GM18502 (cell line): ENCODE results near the gene ZNF200.
"Not testable (repeated sequence)": the region's sequence is repeated elsewhere in the genome, so short reads cannot be mapped to it uniquely, and the experiment has no call there.

Experiments
- ATAC-seq: cut with Tn5 transposase; IDR thresholded peaks from one replicate; pipeline ENCODE4 v1.9.1; 2021; ENCODE audit warnings: mild to moderate bottlenecking; ENCODE audit not compliant: unreplicated experiment, poor library complexity

Gene ZNF200, protein sequence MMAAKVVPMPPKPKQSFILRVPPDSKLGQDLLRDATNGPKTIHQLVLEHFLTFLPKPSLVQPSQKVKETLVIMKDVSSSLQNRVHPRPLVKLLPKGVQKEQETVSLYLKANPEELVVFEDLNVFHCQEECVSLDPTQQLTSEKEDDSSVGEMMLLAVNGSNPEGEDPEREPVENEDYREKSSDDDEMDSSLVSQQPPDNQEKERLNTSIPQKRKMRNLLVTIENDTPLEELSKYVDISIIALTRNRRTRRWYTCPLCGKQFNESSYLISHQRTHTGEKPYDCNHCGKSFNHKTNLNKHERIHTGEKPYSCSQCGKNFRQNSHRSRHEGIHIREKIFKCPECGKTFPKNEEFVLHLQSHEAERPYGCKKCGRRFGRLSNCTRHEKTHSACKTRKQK

DNA sequence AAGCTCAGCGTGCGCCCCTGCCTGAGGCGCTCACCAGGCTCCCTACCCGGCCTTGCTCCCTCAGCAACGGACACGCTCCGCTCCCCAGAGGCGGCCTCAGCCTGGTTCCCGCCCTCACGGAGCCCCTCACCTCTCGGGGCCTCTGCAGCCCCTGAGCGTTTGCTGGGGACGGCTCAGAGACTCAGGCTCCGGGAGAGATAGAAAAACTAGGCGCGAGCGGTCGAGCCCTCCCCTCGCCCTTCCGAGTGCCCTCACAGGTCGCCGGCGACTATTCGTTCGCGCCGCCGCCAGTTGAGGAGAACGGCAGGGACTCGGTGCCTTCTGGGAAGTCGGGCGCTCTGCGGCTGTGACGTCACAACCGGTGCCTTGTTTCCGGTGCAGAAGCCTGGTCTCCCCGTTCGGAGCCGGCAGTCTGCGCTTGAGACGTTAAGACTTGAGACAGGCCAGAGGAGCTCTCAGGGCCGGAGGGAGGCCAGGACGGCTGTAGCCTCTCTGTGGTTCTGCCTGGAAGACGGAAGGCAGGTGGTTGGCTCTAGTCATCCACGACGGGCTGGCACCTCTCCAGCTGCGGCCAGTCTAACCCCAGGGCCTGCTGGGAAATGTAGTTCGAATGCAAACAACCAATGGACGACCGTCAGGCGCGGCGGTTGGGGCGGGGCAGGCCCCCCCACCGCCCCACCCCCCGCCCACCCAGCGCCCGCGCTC lies at the start of gene ZNF200:
TSS of gene ZNF200 (minus strand) at position 302 of the 705 bp plus-strand sequence. CDS start 1,403 bp downstream, outside the sequence.
- ATAC-seq: peak; percentile 93

DNA sequence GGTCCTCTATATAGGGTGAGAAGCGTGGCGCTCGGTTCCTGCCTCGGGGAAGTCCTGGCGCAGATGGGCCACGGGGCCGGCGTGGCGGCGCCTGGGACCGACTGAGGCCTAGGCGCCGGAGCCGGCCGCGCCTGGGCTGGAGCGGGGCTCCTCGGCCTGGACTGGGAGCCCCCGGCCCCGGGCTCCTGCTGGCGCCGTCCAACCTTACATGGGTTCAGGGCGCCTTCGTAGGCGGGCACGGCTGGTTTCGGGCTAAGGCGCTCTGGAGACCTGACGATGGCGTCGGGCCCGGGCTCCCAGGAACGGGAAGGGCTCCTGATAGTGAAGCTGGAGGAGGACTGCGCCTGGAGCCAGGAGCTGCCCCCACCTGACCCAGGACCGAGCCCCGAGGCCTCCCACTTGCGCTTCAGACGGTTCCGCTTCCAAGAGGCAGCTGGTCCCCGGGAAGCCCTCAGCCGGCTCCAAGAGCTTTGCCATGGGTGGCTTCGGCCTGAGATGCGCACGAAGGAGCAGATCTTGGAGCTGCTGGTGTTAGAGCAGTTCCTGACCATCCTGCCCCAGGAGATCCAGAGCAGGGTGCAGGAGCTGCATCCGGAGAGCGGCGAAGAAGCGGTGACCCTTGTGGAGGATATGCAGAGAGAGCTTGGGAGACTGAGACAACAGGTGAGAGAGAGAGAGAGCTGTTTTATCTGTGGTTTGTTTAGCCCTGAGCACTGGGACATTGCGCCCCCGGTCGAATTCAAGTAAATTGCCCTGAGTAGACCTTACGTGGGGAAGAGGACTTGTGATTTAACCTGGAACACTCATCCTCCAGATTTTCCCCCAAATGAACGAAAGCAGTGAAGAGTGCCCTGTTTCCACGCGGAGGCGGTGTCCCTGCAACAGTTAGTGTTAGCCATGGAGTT lies 48.8 kb upstream of the ZNF200 start:
- ATAC-seq: no peak

DNA sequence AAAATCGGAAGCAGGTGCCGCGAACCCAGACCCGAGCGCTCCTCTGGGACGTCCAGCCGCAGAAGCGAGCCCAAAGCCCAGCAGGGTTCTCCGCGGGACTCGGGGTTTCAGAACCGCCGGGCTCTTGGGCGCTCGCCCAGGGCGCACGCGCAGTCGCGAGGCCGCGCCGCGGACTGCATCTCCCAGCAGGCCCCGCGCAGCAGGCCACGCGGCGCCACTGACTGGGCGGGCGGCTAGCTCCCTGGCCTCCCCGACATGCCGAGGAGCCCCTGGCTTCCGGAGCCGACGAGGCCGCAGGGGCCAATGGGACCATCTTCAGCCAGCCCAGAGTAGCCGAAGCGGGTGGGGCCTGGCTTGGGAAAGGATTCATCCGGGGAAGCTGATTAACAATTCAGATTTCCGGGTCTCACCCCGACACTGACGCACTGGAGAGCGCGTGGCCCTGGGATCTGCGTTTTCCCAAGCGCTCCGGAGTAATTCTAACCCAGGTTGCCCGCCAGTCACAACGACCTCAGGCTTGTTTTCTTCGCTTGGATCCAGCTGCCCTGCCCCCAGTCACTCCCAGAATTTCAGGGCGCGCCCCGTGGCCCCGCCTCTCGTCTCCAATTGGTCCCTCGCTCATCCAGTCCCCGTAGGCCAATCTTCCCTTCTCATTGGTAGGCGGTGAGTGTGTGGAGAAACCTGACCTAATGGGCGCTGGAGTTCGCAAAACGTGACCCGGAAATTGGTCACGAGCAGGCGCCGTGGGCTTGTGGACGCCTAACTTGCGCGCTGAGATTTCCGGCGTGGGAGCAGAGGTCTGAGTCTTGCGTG lies 48.0 kb upstream of the ZNF200 start, which contains the start of gene ZNF263:
TSS of gene ZNF263 (plus strand) at position 762 of the 813 bp plus-strand sequence. CDS start 328 bp downstream, outside the sequence.
- peak; percentile 83 for ATAC-seq

DNA sequence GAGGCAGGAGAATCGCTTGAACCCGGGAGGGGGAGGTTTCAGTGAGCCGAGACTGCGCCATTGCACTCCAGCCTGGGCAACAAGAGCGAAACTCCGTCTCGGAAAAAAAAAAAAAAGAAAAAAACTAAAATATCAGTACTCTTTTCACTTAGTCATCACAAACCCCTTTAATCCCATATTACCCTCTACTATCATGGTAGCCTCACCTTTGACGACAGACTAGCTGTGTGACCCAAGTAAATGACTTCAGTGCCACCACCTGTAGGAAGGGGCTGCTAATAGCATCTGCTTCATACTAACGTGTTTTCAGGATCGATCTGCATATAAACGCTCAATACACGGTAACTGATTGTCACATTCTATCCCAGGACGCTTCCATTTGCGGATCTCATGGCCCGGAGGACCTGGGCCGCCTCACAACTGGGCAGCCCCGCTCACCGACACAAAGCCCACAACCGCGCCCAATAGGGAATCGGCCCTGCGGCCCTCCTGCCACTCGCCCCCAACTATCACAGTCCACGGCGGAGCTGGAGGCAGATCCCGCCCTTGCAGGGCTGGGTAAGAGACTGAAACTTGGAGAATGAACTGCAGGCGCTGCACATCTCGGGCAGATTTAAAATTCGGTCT lies 47.3 kb upstream of the ZNF200 start:
- ATAC-seq: peak; percentile 36

DNA sequence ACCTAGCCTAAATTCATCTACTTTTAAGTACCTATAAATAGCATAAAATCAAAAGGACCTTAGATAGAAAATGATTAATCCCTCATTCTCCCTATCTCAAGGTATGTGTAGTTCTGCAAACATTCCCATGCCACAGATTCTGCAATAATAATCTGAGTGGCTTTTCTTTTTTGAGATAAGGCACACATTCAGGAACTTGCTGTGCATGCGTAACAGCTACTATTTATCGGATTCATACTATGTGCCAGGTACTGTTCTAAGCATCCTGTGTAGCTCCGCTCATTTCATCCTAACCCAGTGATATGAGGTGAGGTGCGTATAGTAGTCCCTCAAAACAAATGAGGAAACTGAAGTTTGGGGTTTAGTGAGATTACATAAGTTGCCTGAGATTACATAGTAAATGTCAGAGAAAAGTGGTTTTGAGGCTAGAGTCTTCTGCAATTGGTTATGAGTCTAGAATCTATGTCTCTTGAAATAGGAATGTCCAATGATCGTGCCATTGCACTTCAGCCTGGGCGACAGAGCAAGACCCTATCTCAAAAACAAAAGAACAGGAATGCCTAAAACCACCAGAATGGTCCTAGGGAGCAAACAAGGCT lies 46.4 kb upstream of the ZNF200 start:
- ATAC-seq: no peak

DNA sequence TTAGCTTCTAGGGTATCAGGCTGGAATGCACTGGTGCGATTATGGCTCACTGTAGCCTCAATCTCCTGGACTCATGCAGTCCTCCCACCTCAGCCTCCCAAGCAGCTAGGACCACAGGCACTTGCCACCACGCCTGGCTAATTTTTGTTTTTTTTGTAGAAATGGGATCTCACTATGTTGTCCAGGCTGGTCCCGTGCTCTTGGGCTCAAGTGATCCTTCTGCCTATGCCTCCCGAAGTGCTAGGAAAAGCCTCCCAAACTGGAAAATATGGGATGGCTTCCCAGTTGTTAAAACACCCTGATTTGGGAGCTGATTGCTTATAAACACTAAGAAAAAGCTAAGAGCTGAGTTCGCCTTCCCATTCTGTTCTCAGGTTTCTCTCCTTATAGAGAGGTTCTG lies 41.7 kb upstream of the ZNF200 start:
- no peak for ATAC-seq

DNA sequence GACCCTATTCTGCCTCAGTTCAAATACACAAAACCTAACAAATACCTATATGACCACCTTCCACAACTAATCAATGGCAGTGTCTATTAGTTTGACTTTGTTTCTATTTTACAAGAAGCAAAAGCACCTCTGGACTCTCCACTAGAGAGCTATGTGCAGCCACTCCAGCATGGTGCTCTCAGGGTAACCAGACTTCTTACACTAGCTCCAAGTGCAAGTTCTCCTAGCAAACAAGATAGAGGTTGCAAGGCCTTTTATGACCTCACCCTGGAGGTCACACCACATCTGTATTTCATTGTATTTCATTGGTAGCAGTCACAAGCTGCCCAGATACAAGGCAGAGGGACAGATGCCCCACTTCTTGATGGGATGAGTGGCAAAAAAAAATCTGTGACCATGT lies 40.0 kb upstream of the ZNF200 start:
- ATAC-seq: no peak

DNA sequence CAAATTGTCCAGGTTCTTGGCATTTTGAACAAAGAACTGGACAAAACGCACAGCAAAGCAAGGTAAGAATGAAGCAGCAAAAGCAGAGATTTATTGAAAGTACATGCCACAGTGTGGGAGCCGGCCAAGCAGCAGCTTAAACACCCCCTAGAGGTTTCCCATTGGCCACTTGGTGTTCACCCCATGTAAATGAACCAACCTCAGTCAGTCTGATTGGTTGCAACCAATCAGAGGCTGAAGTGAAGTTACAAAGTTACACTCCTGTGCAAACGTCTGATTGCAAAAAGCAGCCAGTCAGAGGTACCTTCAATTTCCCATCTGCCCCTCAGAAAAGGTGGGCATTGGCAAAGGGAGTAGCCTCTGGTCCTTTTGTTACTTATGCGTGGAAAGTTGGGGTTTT lies 39.5 kb upstream of the ZNF200 start:
- no peak for ATAC-seq

DNA sequence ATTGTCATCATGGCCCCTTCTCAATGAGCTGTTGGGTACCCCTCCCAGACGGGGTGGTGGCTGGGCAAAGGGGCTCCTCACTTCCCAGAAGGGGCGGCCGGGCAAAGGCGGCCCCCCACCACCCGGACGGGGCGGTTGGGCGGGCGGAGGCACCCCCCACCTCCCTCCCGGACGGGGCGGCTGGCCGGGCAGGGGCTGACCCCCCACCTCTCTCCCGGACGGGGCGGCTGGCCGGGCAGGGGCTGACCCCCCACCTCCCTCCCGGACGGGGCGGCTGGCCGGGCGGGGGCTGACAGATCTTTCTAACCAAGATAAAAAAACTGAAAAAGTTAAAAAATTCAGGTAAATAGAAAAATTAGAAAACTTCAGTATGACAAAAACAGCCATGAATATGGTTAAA lies 36.3 kb upstream of the ZNF200 start:
- not testable (repeated sequence) for ATAC-seq

DNA sequence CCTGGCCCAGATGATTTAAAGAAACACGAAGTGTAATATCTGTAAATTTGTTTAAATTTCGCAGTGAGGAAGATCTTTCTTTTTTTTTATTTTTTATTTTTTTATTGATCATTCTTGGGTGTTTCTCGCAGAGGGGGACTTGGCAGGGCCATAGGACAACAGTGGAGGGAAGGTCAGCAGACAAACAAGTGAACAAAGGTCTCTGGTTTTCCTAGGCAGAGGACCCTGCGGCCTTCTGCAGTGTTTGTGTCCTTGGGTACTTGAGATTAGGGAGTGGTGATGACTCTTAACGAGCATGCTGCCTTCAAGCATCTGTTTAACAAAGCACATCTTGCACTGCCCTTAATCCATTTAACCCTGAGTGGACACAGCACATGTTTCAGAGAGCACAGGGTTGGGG lies 35.8 kb upstream of the ZNF200 start:
- ATAC-seq: not testable (repeated sequence)

DNA sequence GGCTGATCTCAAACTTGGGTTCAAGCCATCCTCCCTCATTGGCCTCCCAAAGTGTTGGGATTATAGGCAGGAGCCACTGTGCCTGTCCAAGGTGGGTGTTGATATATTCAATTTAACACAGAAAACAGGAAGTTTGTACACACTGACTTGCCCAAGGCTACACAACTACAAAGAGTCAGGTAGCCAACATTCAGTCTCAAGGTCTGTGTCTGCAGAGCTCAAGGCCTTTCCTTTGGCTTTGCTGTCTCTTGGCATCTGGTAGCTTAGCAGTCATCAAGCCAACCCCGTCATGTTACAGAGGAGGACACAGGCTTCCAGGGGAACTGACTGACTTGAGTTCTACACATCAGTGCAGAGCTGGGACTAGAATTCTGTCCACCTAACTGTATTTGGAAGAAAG lies 33.3 kb upstream of the ZNF200 start:
- ATAC-seq: no peak

DNA sequence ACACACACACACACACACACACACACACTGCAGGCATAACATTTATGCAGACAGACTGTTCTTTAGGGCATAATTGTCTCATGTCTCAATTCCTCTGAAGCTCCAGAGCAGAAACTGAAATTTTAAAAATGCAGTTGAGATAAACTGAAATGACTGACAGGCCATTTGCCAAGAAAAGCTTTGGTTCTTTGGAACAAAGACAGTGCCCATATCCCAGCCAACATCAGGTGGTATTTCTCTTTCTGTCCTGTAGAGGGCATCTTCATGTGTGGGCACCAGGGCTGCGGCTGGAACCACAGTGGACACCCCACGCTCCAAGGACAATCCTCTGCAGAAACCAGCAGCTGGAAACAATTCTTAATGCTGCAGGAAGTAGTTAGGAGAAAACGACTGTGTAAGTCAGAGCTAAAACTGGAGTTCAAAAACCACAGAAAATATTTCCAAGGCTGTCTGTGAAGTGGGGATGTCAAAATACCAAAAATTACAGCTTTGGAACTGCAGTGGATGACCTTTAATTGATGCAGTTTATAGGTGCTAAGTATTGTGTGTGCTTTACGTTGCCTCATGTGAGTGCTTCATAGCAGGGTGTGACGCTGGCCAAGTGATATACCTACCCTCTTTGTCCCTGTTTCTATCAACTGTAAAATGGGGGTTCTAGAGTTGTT lies 32.0 kb upstream of the ZNF200 start:
- ATAC-seq: no peak

DNA sequence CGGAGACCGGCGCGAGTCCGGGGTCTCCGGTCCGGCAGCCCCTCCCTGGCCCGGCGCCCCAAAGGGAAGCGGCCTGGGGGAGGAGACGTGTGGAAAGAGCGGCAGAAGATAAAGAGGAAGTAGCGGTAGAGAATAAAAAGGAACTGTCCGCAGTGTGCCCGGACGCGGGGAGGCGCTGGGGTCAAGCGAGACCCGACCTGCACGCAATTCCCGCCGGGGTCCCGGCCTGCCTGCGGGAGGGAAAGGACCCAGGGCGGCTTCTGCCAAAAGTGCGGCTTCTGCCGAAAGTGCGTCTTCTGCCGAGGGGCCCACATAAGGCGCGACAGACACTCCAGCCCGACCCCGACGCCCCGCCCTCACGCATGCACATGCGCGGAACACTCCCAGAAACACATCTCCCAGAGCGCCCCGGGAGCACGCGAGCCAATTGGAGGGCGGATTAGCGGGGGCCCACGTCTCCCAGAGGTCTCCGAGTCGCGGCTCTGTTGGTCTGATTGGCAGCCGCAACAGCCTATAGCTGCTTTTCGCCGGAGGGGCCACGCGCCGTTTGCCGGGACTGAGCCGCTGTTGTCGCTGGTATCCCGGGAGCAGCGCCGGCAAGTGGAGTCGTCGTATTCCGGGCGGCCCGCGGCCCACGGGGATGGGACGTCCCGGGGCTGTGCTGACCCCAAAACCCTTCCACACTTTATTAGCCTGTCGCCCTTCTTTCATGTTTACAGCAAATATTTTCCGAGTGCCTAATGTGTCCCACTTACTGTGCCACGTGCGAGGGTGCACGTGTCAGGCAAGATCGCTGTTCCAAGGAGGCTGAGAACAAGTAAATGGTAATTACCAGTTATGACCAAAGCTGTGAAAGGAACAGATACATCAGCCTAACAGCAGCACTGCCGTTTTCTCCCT lies 29.4 kb upstream of the ZNF200 start:
- peak; percentile 82 for ATAC-seq

DNA sequence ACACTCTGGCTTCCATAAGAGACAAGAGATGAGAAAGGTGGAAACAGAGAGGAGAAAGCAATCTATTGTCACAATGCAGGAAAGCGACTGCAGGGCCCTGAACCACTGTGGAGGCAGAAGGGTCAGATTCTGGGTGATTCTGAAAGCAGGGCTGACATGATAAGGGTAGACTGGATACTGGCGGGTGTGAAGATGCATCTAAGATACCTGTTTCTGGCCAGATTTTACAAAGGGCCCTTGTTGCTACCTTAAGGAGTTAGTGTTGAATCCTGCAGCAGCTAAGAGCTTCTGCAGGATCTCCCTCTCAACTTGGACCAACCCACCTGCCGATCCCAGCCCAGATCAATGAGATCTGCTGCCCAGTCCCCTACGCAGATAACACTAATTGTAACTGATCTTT lies 27.6 kb upstream of the ZNF200 start:
- ATAC-seq: no peak

DNA sequence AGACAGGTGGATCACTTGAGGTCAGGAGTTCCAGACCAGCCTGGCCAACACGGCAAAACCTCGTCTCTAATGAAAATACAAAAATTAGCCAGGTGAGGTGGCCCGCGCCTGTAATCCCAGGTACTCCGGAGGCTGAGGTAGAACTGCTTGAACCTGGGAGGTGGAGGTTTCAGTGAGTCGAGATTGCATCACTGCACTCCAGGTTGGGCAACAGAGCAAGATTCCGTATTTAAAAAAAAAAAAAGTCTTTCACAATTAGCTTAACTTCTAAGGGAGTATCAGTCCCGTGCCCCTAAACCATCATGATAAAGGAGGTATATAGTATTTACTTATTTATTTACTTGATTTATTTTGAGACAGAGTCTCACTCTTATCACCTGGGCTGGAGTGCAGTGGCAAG lies 24.9 kb upstream of the ZNF200 start:
- ATAC-seq: no peak

DNA sequence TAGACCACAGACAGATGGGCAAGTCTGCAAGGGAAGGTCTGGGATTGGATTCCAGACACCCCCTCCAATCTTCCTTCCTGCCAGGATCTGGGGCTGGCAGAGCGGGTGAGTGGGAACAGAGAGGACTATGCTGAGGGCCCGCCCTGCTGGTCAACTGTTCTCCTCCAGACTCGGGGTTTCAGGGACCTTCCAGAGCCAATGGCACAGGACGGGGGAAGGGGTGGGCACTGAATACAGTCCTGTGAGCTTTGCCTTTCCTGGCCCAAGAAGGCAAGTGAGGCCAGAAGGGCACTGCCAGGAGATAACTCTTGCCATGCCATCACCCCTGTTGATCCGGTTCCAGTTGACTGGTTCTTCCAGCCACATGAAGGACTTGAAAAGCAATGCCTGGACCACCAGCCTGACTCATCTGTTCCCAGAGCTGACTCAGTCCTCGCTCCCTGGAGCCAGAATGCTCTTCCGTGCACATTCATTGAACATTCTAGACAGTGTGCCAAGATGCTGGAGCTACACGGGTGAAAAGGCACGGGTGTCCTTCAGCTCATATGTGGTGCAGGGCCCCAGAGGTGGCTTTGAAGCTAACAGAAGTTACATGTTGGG lies 22.0 kb upstream of the ZNF200 start:
- ATAC-seq: no peak
